IMR-90 (cell line): ENCODE data around the gene ARHGEF10L. TPM values are rescaled to one million over a fixed set of nuclear protein-coding genes. Genes with fewer than 3 reads are reported as not detected.
A peak's percentile ranks its signal among the peaks of the same experiment; 100 is the strongest.

ENCODE experiments used
- ATAC-seq: fragments of 200-7000 bp; cut with Tn5 transposase; 2 replicates; pipeline ENCODE4 v1.9.1; 2020; ENCODE audit warnings: low read depth, mild to moderate bottlenecking, moderate library complexity
- BruUV-seq: library from RNA; stranded (reverse); fragments of 400-500 nt; replicated peaks from 2 replicates; lab custom pipeline; 2021; lab: Mats Ljungman, UMichigan
- CTCF ChIA-PET: fragments of 300-600 bp; formaldehyde crosslinking; extraction: SDS; loops from one replicate; lab custom pipeline; 2021; ENCODE audit warnings: antibody characterized with exemption; lab: Yijun Ruan, JAX
- POLR2A ChIA-PET: fragments of 300-600 bp; sonication (Branson Sonifier 250); formaldehyde crosslinking; loops from one replicate; lab custom pipeline; 2022; ENCODE audit warnings: antibody characterized with exemption; ENCODE audit not compliant: unreplicated experiment; lab: Charles Lee
- DNase-seq: peaks from one replicate; pipeline ENCODE4 v3.0.0; 2013
- H2AFZ ChIP-seq: replicated peaks from 2 replicates; pipeline ENCODE3; 2013; ENCODE audit warnings: low read length, mild to moderate bottlenecking; ENCODE audit not compliant: poor library complexity
- H2AK5ac ChIP-seq: 2 replicates; pipeline ENCODE4 v1.6.1; 2013; ENCODE audit warnings: low read depth, low read length, inconsistent platforms
- H2AK9ac ChIP-seq: replicated peaks from 2 replicates; pipeline ENCODE3; 2013; ENCODE audit warnings: mild to moderate bottlenecking, low read depth, low read length, moderate library complexity; ENCODE audit not compliant: poor library complexity
- H2BK120ac ChIP-seq: 2 replicates; pipeline ENCODE4 v1.6.1; 2013; ENCODE audit warnings: low read depth, low read length, inconsistent platforms
- H2BK15ac ChIP-seq: 3 replicates; pipeline ENCODE4 v1.6.1; 2013; ENCODE audit warnings: low read depth, low read length, inconsistent platforms
- H2BK20ac ChIP-seq: 2 replicates; pipeline ENCODE4 v1.6.1; 2013; ENCODE audit warnings: low read depth, mild to moderate bottlenecking, inconsistent platforms, low read length, moderate library complexity
- H2BK5ac ChIP-seq: 2 replicates; pipeline ENCODE4 v1.6.1; 2013; ENCODE audit warnings: mild to moderate bottlenecking, low read depth, low read length, inconsistent platforms; ENCODE audit not compliant: poor library complexity, severe bottlenecking
- H3K14ac ChIP-seq: replicated peaks from 2 replicates; pipeline ENCODE4 v1.6.1; 2013; ENCODE audit warnings: low read depth, low read length, inconsistent platforms
- H3K18ac ChIP-seq: 2 replicates; pipeline ENCODE4 v1.6.1; 2013; ENCODE audit warnings: low read depth, low read length, control low read depth
- H3K23ac ChIP-seq: 2 replicates; pipeline ENCODE4 v1.6.1; 2013; ENCODE audit warnings: low read depth, low read length, inconsistent platforms
- H3K27ac ChIP-seq: 2 replicates; pipeline ENCODE4 v1.5.1; 2013; ENCODE audit warnings: mild to moderate bottlenecking, control low read depth, low read length; ENCODE audit not compliant: insufficient read depth
- H3K27me3 ChIP-seq: 2 replicates; pipeline ENCODE4 v1.6.1; 2013; ENCODE audit warnings: low read length; ENCODE audit not compliant: control insufficient read depth, insufficient read depth
- H3K36me3 ChIP-seq: 2 replicates; pipeline ENCODE4 v1.6.1; 2013; ENCODE audit warnings: low read length, mixed read lengths; ENCODE audit not compliant: control insufficient read depth, insufficient read depth
- H3K4ac ChIP-seq: 2 replicates; pipeline ENCODE4 v1.6.1; 2013; ENCODE audit warnings: low read depth, low read length, inconsistent platforms
- H3K4me1 ChIP-seq: 2 replicates; pipeline ENCODE4 v1.6.1; 2013; ENCODE audit warnings: low read length, mixed read lengths; ENCODE audit not compliant: control insufficient read depth, insufficient read depth
- H3K4me2 ChIP-seq: 2 replicates; pipeline ENCODE4 v1.6.1; 2013; ENCODE audit warnings: low read depth, mild to moderate bottlenecking, control low read depth, low read length, moderate library complexity
- H3K4me3 ChIP-seq: 2 replicates; pipeline ENCODE4 v1.5.1; 2013; ENCODE audit warnings: low read depth, mild to moderate bottlenecking, control low read depth, low read length, moderate library complexity; ENCODE audit not compliant: insufficient read depth
- H3K56ac ChIP-seq: 2 replicates; pipeline ENCODE4 v1.6.1; 2013; ENCODE audit warnings: low read length, inconsistent platforms; ENCODE audit not compliant: insufficient read depth; ENCODE audit errors: extremely low read depth
- H3K79me1 ChIP-seq, 2 experiments: 2 replicates each; pipeline ENCODE4 v1.6.1; 2013; ENCODE audit warnings: low read length in 2 of 2, inconsistent platforms in 1 of 2, low read depth in 1 of 2
- H3K9ac ChIP-seq: 2 replicates; pipeline ENCODE4 v1.6.1; 2013; ENCODE audit warnings: low read depth, low read length, control low read depth
- H3K9me1 ChIP-seq: 2 replicates; pipeline ENCODE4 v1.6.1; 2013; ENCODE audit warnings: low read length, inconsistent platforms; ENCODE audit not compliant: insufficient read depth
- H3K9me3 ChIP-seq: 2 replicates; pipeline ENCODE4 v1.6.1; 2013; ENCODE audit warnings: low read length; ENCODE audit not compliant: control insufficient read depth, insufficient read depth
- H4K20me1 ChIP-seq: 2 replicates; pipeline ENCODE4 v1.6.1; 2013; ENCODE audit warnings: low read length, inconsistent platforms; ENCODE audit not compliant: insufficient read depth
- H4K5ac ChIP-seq: 2 replicates; pipeline ENCODE4 v1.6.1; 2013; ENCODE audit warnings: mild to moderate bottlenecking, low read depth, low read length, control low read depth
- H4K8ac ChIP-seq, 2 experiments: 2 replicates each; pipeline ENCODE4 v1.6.1; 2013; ENCODE audit warnings: low read depth in 2 of 2, low read length in 2 of 2, control low read depth in 1 of 2, inconsistent platforms in 1 of 2
- H4K91ac ChIP-seq: 2 replicates; pipeline ENCODE4 v1.6.1; 2013; ENCODE audit warnings: low read depth, low read length, inconsistent platforms; ENCODE audit not compliant: insufficient read depth
- FOS ChIP-seq: fragments of 150-350 bp; IDR thresholded peaks from 2 replicates; pipeline ENCODE4 v1.6.1; 2016; ENCODE audit warnings: low read depth, low read length
- MXI1 ChIP-seq: IDR thresholded peaks from 2 replicates; pipeline ENCODE4 v1.6.1; 2012; ENCODE audit warnings: low read depth, mild to moderate bottlenecking, low read length, moderate library complexity, borderline replicate concordance
- WGBS, 2 experiments: methylation state at CpG; one replicate each; pipeline versions ENCODE4 v1.1.5 to v1.1.7; 2013; ENCODE audit warnings: missing lambda C conversion rate in 2 of 2; ENCODE audit not compliant: insufficient read length in 1 of 2; ENCODE audit errors: extremely low coverage in 2 of 2; 5-methylcytosine and 5-hydroxymethylcytosine counted together
- dilution Hi-C: fragments of 300-500 bp; cut with HindIII; formaldehyde crosslinking; loops from one replicate; pipeline ENCODE4 v1.14.3; 2018; ENCODE audit warnings: low sequenced_read_pairs; ENCODE audit not compliant: unreplicated experiment
- in situ Hi-C: fragments of 300-500 bp; cut with MboI; formaldehyde crosslinking; loops from 3 replicates; pipeline ENCODE4 v1.14.3; 2019; ENCODE audit warnings: low sequenced_read_pairs, inconsistent platforms, mixed read lengths
- intact Hi-C: fragments of 100-400 bp; cut with micrococcal nuclease; formaldehyde crosslinking; loops from 2 replicates; pipeline ENCODE4 v1.10.0; 2022
- polyA plus RNA-seq, 3 experiments: library from polyadenylated mRNA; depleted of rRNA; stranded (reverse); fragments of >200 nt; gene quantifications; 2 replicates each; pipeline ENCODE4 v1.2.3, GENCODE V29; 2012; ENCODE audit warnings: low replicate concordance in 1 of 3
- total RNA-seq: library from RNA; depleted of rRNA; stranded (reverse); fragments of >200 nt; gene quantifications from 2 replicates; pipeline ENCODE4 v1.2.3, GENCODE V29; 2012

Gene ARHGEF10L
- total and polyA plus RNA-seq, 2 of the 4 experiments (the other 2 are of a cell fraction), result 4.8 to 12.4 TPM

DNA sequence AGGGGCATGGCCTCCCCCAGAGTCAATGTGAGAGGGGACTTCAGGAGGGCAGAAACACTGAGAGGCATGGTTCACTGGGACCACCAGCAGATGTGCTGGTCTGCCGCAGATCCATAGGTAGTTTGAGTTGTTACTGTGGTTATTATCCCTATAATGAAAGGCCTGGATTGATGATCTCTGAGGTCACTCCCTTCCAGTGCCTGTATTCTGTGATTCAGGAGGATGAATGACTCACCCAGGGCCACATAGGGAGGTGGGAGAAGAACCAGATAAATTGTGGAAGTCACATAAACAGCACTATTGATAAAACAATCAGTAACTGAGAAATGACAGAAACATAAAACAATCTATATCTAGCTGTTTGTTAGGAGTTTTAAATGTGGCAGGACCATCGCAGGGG lies 193.0 kb downstream of the ARHGEF10L start:
- no peak overlapping the region for H3K18ac ChIP-seq
- no peak overlapping the region for H4K8ac ChIP-seq
- ChIA-PET POLR2A (no interaction called here), CTCF (no interaction called here)
- WGBS, 2 experiments, result 40% methylated on average over 1 of the region's 2 CpGs; no CpG with 5 or more reads in 1 of the 2 experiments
- H3K56ac ChIP-seq, result no peak overlapping the region
- TF ChIP-seq MXI1 (no peak), FOS (peak; percentile 70; the same call in 1 of the 2 replicates)
- H3K9me3 ChIP-seq, result no peaks in the 10 kb centered on the region; the same call in 1 of the 2 replicates
- H3K4ac ChIP-seq, result no peak overlapping the region
- ATAC-seq (peak; percentile 84), DNase-seq (peak; percentile 73)
- H2BK5ac ChIP-seq, result no peak overlapping the region
- H4K20me1 ChIP-seq, result no peaks in the 10 kb centered on the region
- H2BK120ac ChIP-seq, result no peak overlapping the region
- H2AFZ ChIP-seq, result no peak overlapping the region
- no peaks in the 10 kb centered on the region for H3K9me1 ChIP-seq
- in situ Hi-C loops (no loop called here), intact Hi-C loops (no loop called here), dilution Hi-C loops (no loop called here)
- H2BK20ac ChIP-seq, result no peak overlapping the region
- H3K27me3 ChIP-seq, result peaks cover 21% of the 10 kb centered on the region
- H3K79me1 ChIP-seq, result no peaks in the 10 kb centered on the region
- BruUV-seq, result no TSS peak
- H2BK15ac ChIP-seq, result no peak overlapping the region
- no peak overlapping the region for H3K23ac ChIP-seq
- no peak overlapping the region for H4K91ac ChIP-seq
- no peak overlapping the region for H3K9ac ChIP-seq
- no peak overlapping the region for H3K4me2 ChIP-seq
- H3K36me3 ChIP-seq, result no peaks in the 10 kb centered on the region
- no peak overlapping the region for H2AK9ac ChIP-seq
- no peak overlapping the region for H3K27ac ChIP-seq
- H3K4me1 ChIP-seq, result no peaks in the 10 kb centered on the region
- H4K5ac ChIP-seq, result no peak overlapping the region
- no peak overlapping the region for H3K4me3 ChIP-seq
- H2AK5ac ChIP-seq, result no peak overlapping the region
- H3K14ac ChIP-seq, result no peak overlapping the region
